HEK293 (cell line): ENCODE results near the gene PRSS2.

Experiments
- CTCF ChIA-PET: fragments of 350-600 bp; formaldehyde crosslinking; extraction: SDS; loops from one replicate; lab custom pipeline; 2021; ENCODE audit warnings: antibody characterized with exemption; lab: Yijun Ruan, JAX
- POLR2A ChIA-PET: fragments of 300-600 bp; formaldehyde crosslinking; extraction: SDS; loops from one replicate; lab custom pipeline; 2020; ENCODE audit warnings: antibody characterized with exemption, inconsistent platforms; lab: Yijun Ruan, JAX
- H3K27ac ChIP-seq: fragments of 200-500 bp; sonication (Bioruptor generic); 2 replicates; pipeline ENCODE4 v1.5.1; 2014; ENCODE audit warnings: low read depth, low read length, control low read depth, inconsistent platforms; ENCODE audit errors: extremely low read depth
- H3K36me3 ChIP-seq, 2 experiments: fragments of 200-500 bp in 1 of 2; sonication (Bioruptor generic) in 1 of 2; 1 replicate in 1 of 2; 2 replicates in 1 of 2; pipeline ENCODE4 v1.5.1; 2014 to 2017; ENCODE audit warnings: inconsistent platforms in 2 of 2, low read length in 2 of 2; ENCODE audit not compliant: control insufficient read depth in 2 of 2, insufficient read depth in 1 of 2
- H3K4me1 ChIP-seq: fragments of 200-500 bp; sonication (Bioruptor generic); 2 replicates; pipeline ENCODE4 v1.5.1; 2014; ENCODE audit warnings: mild to moderate bottlenecking, low read length, inconsistent platforms; ENCODE audit not compliant: control insufficient read depth, insufficient read depth
- H3K4me3 ChIP-seq: 2 replicates; pipeline ENCODE4 v1.5.1; 2011; ENCODE audit warnings: low read depth, mild to moderate bottlenecking, control low read depth, low read length, moderate library complexity
- H3K9me3 ChIP-seq: fragments of 200-500 bp; sonication (Bioruptor generic); 2 replicates; pipeline ENCODE4 v1.5.1; 2014; ENCODE audit warnings: low read depth, low read length, inconsistent platforms; ENCODE audit not compliant: control insufficient read depth, insufficient read depth
- EGR2 ChIP-seq: fragments of 450-650 bp; formaldehyde crosslinking; IDR thresholded peaks from 2 replicates; pipeline ENCODE4 v1.5.1; 2016; ENCODE audit warnings: low read depth, missing biosample characterization, missing genetic modification characterization
- KLF8 ChIP-seq: fragments of 450-650 bp; formaldehyde crosslinking; IDR thresholded peaks from 2 replicates; pipeline ENCODE4 v1.5.1; 2016; ENCODE audit warnings: missing biosample characterization, missing genetic modification characterization
- REST ChIP-seq: fragments of 450-650 bp; formaldehyde crosslinking; IDR thresholded peaks from 2 replicates; pipeline ENCODE4 v1.5.1; 2016; ENCODE audit warnings: missing biosample characterization, missing genetic modification characterization
- SCRT1 ChIP-seq: fragments of 450-650 bp; formaldehyde crosslinking; IDR thresholded peaks from 2 replicates; pipeline ENCODE4 v1.5.1; 2016; ENCODE audit warnings: missing biosample characterization, missing genetic modification characterization, borderline replicate concordance
- ZBTB20 ChIP-seq: fragments of 450-650 bp; formaldehyde crosslinking; IDR thresholded peaks from 2 replicates; pipeline ENCODE4 v1.5.1; 2016; ENCODE audit warnings: missing biosample characterization, missing genetic modification characterization
- ZBTB21 ChIP-seq: fragments of 450-650 bp; formaldehyde crosslinking; IDR thresholded peaks from 2 replicates; pipeline ENCODE4 v1.5.1; 2017; ENCODE audit warnings: missing biosample characterization, missing genetic modification characterization
- ZBTB6 ChIP-seq: fragments of 450-650 bp; formaldehyde crosslinking; IDR thresholded peaks from 2 replicates; pipeline ENCODE4 v1.5.1; 2017; ENCODE audit warnings: missing biosample characterization, missing genetic modification characterization
- ZBTB8A ChIP-seq: fragments of 450-650 bp; formaldehyde crosslinking; IDR thresholded peaks from 2 replicates; pipeline ENCODE4 v1.5.1; 2016; ENCODE audit warnings: missing biosample characterization, missing genetic modification characterization
- ZNF16 ChIP-seq: fragments of 450-650 bp; formaldehyde crosslinking; IDR thresholded peaks from 2 replicates; pipeline ENCODE4 v1.5.1; 2016; ENCODE audit warnings: low read depth, missing biosample characterization, missing genetic modification characterization
- ZNF394 ChIP-seq: fragments of 450-650 bp; formaldehyde crosslinking; IDR thresholded peaks from 2 replicates; pipeline ENCODE4 v1.5.1; 2016; ENCODE audit warnings: missing biosample characterization, missing genetic modification characterization, mild to moderate bottlenecking, moderate library complexity, borderline replicate concordance
- ZNF416 ChIP-seq: fragments of 450-650 bp; formaldehyde crosslinking; IDR thresholded peaks from 2 replicates; pipeline ENCODE4 v1.5.1; 2016; ENCODE audit warnings: missing biosample characterization, missing genetic modification characterization
- ZNF433 ChIP-seq: fragments of 450-650 bp; formaldehyde crosslinking; IDR thresholded peaks from 2 replicates; pipeline ENCODE4 v1.5.1; 2016; ENCODE audit warnings: missing biosample characterization, missing genetic modification characterization, low read depth
- ZNF549 ChIP-seq: fragments of 450-650 bp; IDR thresholded peaks from 2 replicates; pipeline ENCODE4 v1.5.1; 2018; ENCODE audit warnings: missing biosample characterization, missing genetic modification characterization, mild to moderate bottlenecking, inconsistent platforms, moderate library complexity
- ZNF558 ChIP-seq: fragments of 450-650 bp; formaldehyde crosslinking; IDR thresholded peaks from 2 replicates; pipeline ENCODE4 v1.5.1; 2016; ENCODE audit warnings: missing biosample characterization, missing genetic modification characterization
- ZNF677 ChIP-seq: fragments of 450-650 bp; IDR thresholded peaks from 2 replicates; pipeline ENCODE4 v1.5.0; 2018; ENCODE audit warnings: missing biosample characterization, mild to moderate bottlenecking, missing genetic modification characterization, moderate library complexity
- ZNF777 ChIP-seq: fragments of 450-650 bp; formaldehyde crosslinking; IDR thresholded peaks from 2 replicates; pipeline ENCODE4 v1.5.1; 2017; ENCODE audit warnings: missing biosample characterization, missing genetic modification characterization, borderline replicate concordance
- ZSCAN4 ChIP-seq: fragments of 450-650 bp; formaldehyde crosslinking; IDR thresholded peaks from 2 replicates; pipeline ENCODE4 v1.5.1; 2017; ENCODE audit warnings: missing biosample characterization, missing genetic modification characterization
- TF ChIP-seq, protein P1 (sequence below): fragments of 450-650 bp; formaldehyde crosslinking; IDR thresholded peaks from 2 replicates; pipeline ENCODE4 v1.5.1; 2016; ENCODE audit warnings: missing biosample characterization, missing genetic modification characterization
- TF ChIP-seq, protein P2 (sequence below): fragments of 450-650 bp; formaldehyde crosslinking; IDR thresholded peaks from 2 replicates; pipeline ENCODE4 v1.5.1; 2016; ENCODE audit warnings: missing biosample characterization, missing genetic modification characterization

Gene PRSS2

GRCh38 chr7:142795339-142795863, 24.6 kb downstream of the PRSS2 start (continued):
- no peak for TF ChIP-seq ZSCAN4
- TF ChIP-seq ZNF549 (tag by site-specific recombination): no peak
- TF ChIP-seq, all 188 proteins: peak for 0

DNA sequence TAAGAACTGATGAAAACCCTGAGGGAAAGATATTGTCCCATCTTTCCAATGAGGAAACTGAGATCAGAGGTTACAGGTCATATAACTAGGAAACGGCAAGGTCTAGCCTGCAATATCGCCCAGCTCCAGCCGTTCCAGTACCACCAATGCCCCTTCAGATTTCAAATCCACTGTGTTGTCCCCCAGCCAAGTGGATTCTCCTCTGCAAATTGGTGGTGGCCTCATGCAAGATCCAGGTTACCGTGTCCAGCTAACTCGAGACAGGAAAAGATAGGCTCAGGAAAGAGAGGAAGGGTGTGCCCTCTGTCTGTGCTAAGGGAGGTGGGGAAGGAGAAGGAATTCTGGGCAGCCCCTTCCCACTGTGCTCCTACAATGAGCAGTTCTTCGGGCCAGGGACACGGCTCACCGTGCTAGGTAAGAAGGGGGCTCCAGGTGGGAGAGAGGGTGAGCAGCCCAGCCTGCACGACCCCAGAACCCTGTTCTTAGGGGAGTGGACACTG, 25.3 kb downstream of the PRSS2 start:
- Histone ChIP-seq H3K27ac (no peak overlapping the region), H3K4me1 (no peaks in the 10 kb centered on the region), H3K4me3 (no peak overlapping the region), H3K36me3 (no peaks in the 10 kb centered on the region), H3K9me3 (no peaks in the 10 kb centered on the region)
- TF ChIP-seq KLF8 (tag by site-specific recombination) (no peak), ZBTB8A (tag by site-specific recombination) (no peak), EGR2 (tag by site-specific recombination) (no peak), ZNF549 (tag by site-specific recombination) (no peak), REST (tag by site-specific recombination) (no peak), ZBTB6 (no peak), ZNF777 (no peak), ZBTB21 (no peak), ZNF433 (tag by site-specific recombination) (no peak), ZBTB20 (tag by site-specific recombination) (no peak), SCRT1 (no peak), ZNF416 (tag by site-specific recombination) (no peak), ZNF16 (tag by site-specific recombination) (no peak), ZNF558 (no peak), ZNF677 (no peak), ZNF394 (tag by site-specific recombination) (no peak)
- TF ChIP-seq, protein P1, sequence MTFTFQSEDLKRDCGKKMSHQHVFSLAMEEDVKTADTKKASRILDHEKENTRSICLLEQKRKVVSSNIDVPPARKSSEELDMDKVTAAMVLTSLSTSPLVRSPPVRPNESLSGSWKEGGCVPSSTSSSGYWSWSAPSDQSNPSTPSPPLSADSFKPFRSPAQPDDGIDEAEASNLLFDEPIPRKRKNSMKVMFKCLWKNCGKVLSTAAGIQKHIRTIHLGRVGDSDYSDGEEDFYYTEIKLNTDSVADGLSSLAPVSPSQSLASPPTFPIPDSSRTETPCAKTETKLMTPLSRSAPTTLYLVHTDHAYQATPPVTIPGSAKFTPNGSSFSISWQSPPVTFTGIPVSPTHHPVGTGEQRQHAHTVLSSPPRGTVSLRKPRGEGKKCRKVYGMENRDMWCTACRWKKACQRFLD: no peak
- TF ChIP-seq, protein P2, sequence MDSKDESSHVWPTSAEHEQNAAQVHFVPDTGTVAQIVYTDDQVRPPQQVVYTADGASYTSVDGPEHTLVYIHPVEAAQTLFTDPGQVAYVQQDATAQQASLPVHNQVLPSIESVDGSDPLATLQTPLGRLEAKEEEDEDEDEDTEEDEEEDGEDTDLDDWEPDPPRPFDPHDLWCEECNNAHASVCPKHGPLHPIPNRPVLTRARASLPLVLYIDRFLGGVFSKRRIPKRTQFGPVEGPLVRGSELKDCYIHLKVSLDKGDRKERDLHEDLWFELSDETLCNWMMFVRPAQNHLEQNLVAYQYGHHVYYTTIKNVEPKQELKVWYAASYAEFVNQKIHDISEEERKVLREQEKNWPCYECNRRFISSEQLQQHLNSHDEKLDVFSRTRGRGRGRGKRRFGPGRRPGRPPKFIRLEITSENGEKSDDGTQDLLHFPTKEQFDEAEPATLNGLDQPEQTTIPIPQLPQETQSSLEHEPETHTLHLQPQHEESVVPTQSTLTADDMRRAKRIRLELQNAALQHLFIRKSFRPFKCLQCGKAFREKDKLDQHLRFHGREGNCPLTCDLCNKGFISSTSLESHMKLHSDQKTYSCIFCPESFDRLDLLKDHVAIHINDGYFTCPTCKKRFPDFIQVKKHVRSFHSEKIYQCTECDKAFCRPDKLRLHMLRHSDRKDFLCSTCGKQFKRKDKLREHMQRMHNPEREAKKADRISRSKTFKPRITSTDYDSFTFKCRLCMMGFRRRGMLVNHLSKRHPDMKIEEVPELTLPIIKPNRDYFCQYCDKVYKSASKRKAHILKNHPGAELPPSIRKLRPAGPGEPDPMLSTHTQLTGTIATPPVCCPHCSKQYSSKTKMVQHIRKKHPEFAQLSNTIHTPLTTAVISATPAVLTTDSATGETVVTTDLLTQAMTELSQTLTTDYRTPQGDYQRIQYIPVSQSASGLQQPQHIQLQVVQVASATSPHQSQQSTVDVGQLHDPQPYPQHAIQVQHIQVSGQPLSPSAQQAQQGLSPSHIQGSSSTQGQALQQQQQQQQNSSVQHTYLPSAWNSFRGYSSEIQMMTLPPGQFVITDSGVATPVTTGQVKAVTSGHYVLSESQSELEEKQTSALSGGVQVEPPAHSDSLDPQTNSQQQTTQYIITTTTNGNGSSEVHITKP (tag by site-specific recombination): no peak
- CTCF ChIA-PET: interaction anchor here (0.6 to 1.0 kb wide), 4 partner anchors 13 to 30 kb away, joined by 4 to 5 read pairs (median 4); no protein-coding TSS in a partner anchor
- POLR2A ChIA-PET: no interaction called here
